Activated naive CD4-positive, alpha-beta T cell treated with anti-CD3 and anti-CD28 coated beads, Interleukin-2, amount 10 ng/mL, durations not matched to agents 7 days and 5 days (primary cell): ENCODE results near the gene AMOT.

Source experiments
- CTCF ChIA-PET: fragments of 350-600 bp; sonication (Branson Sonifier 250); formaldehyde crosslinking; loops from one replicate; lab custom pipeline; 2021; ENCODE audit warnings: antibody characterized with exemption; lab: Charles Lee
- DNase-seq: peaks from one replicate; pipeline ENCODE4 v3.0.0-alpha.2; 2020
- H3K27ac Mint-ChIP-seq: one replicate; pipeline ENCODE4 v1.8.0; 2021; ENCODE audit warnings: mild to moderate bottlenecking, moderate library complexity, mixed read lengths
- H3K27me3 Mint-ChIP-seq: one replicate; pipeline ENCODE4 v1.8.0; 2021; ENCODE audit warnings: mild to moderate bottlenecking, mixed read lengths
- H3K36me3 Mint-ChIP-seq: one replicate; pipeline ENCODE4 v1.8.0; 2021; ENCODE audit warnings: mixed read lengths
- H3K4me1 Mint-ChIP-seq: one replicate; pipeline ENCODE4 v1.8.0; 2021; ENCODE audit warnings: mixed read lengths
- H3K4me3 Mint-ChIP-seq: one replicate; pipeline ENCODE4 v1.8.0; 2021; ENCODE audit warnings: mild to moderate bottlenecking, moderate library complexity, mixed read lengths
- H3K9me3 Mint-ChIP-seq: one replicate; pipeline ENCODE4 v1.8.0; 2021; ENCODE audit warnings: mixed read lengths

Gene AMOT

DNA sequence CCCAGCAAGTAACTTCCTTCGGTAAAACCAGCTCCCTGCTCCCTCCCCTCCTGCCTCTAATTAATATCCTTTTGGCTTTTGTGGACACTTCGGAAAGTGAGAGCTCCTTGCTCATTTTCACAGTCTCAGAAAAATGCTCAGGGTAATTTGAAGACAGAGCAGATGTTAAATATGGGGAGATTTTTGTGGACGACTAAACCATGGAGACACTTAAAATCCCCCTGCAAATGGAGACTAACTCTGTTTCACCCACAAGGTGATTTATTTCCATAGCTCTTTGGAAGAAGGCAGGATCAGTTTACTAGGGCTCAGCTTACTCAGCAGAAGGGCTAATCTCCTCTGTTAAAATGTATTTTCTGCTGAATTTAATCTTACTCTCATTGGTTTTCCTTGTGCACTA, 12.2 kb upstream of the AMOT start:
- CTCF ChIA-PET = no interaction called here
- Mint-ChIP-seq H3K9me3 (no peaks in the 10 kb centered on the region), H3K36me3 (no peaks in the 10 kb centered on the region), H3K4me1 (peaks cover 28% of the 10 kb centered on the region), H3K27me3 (no peaks in the 10 kb centered on the region), H3K27ac (no peak overlapping the region), H3K4me3 (no peak overlapping the region)
- no peak for DNase-seq

DNA sequence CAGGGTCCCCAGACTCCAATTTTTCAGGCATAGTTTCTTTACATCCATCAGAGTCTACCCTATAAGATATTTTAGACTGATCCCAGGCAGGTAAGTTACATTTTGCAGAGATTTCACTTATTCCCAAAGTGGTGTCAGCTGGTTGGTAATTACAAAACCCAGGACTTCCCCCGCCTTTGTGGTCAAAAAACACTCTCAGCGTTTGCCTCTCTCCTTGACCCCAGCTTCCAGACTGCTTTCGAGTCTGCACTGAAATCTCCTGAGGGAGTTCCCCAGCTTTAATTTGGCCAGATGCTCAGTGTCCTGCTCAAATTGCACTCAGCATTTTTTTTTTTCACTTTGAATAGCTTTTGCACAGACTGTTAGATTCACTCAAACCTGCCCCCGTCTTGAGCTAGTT, 11.2 kb upstream of the AMOT start:
- H3K27me3 Mint-ChIP-seq = no peaks in the 10 kb centered on the region
- H3K4me1 Mint-ChIP-seq = peaks cover 20% of the 10 kb centered on the region
- no peak overlapping the region for H3K4me3 Mint-ChIP-seq
- DNase-seq = no peak
- CTCF ChIA-PET = no interaction called here
- no peaks in the 10 kb centered on the region for H3K9me3 Mint-ChIP-seq
- no peaks in the 10 kb centered on the region for H3K36me3 Mint-ChIP-seq
- H3K27ac Mint-ChIP-seq = no peak overlapping the region

DNA sequence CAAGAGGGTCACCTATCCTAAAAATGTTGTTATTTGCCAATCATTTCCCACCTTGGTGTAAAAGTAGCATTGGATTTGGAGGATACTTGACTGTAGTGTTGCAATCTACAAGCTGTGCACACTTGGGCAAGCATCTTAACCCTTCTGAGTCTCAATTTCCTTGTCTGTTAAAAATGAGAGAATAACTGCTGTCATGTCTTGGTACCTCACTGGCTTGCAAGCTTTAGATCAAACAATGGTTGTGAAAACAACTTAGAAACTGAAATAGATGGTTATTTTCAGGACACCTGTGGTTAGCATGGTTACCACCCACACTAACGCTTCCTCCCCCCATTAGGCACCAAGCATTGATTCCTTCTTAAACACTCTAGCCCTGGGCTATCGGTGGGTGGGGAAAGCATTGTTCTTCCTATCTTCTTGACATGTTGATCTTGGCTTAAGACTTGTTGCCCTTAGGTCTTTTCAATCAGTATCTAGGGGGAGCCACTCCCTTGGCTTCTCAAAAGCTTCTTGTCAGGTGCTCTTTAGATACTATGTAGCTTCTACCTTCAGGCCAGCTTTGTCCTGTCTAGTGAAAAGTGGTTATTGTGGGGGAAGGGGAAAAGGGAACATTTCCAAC, 10.6 kb upstream of the AMOT start:
- Mint-ChIP-seq H3K27ac (no peak overlapping the region), H3K27me3 (no peaks in the 10 kb centered on the region), H3K9me3 (no peaks in the 10 kb centered on the region), H3K4me3 (no peak overlapping the region), H3K4me1 (peaks cover 18% of the 10 kb centered on the region), H3K36me3 (no peaks in the 10 kb centered on the region)
- CTCF ChIA-PET = no interaction called here
- peak; percentile 19 for DNase-seq

DNA sequence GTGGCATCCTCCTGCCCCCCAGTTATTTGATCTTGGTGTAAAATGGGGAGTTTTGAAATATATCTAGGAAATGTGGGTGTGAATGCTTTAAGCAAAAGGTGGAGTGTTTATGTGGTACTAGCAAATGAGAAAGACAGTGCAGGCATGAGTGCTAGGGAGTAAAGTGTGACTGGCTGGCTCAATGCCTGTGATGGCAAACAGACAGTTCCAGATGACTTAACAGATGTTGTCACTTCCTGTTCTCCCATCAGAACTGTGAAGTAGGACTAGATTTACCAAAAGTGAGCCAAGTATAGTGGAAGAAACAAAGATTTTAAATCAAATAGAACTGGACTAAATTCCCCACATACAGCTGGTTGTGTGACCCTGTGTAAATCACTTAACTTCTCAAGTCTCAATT, 8.4 kb upstream of the AMOT start:
- no peak overlapping the region for H3K27ac Mint-ChIP-seq
- H3K4me3 Mint-ChIP-seq = no peak overlapping the region
- DNase-seq = no peak
- H3K9me3 Mint-ChIP-seq = no peaks in the 10 kb centered on the region
- H3K4me1 Mint-ChIP-seq = peaks cover 22% of the 10 kb centered on the region
- CTCF ChIA-PET = no interaction called here
- no peaks in the 10 kb centered on the region for H3K36me3 Mint-ChIP-seq
- H3K27me3 Mint-ChIP-seq = no peaks in the 10 kb centered on the region

DNA sequence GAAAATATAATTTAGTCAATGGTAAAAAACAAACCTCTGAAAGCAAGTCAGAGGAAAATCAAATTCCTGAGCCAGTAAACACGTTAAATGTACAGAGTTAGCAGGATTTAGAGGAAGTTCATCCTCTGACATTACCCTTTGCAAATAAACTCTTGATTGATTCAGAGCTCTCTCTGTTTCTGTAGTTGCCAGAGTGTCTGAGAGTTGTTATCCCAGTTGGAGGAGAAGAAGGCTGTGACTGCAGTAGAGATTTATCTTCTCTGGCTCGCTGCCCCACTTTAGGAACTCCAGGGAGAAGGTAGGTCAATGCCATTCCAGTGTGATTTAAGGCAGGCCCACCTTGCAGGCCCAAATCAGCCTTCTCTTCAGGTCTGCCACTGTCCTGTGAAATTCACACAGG, 6.2 kb upstream of the AMOT start:
- no peaks in the 10 kb centered on the region for H3K36me3 Mint-ChIP-seq
- no peak overlapping the region for H3K4me3 Mint-ChIP-seq
- peaks cover 22% of the 10 kb centered on the region for H3K4me1 Mint-ChIP-seq
- H3K9me3 Mint-ChIP-seq = no peaks in the 10 kb centered on the region
- DNase-seq = no peak
- no peak overlapping the region for H3K27ac Mint-ChIP-seq
- H3K27me3 Mint-ChIP-seq = no peaks in the 10 kb centered on the region
- CTCF ChIA-PET = no interaction called here

DNA sequence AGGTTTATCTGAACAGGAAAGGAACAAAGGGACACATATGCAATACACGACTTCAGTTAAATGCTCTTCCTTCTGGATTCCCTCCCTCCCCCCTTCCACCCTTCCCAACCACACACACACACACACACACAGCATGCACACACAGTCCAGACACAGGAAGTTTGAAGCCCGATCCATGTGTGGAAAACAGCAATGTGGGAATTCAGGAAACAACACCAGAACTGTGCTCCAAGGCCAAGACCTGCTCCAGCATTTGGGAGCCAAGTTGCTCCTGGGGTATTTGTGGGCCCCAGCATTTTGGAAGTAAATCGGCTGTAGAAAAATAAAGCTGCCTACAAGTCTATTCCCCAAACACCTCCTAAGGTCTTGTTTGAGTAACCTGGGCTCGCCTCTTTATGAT, 5.6 kb upstream of the AMOT start:
- CTCF ChIA-PET = no interaction called here
- Mint-ChIP-seq H3K9me3 (no peaks in the 10 kb centered on the region), H3K4me1 (peaks cover 18% of the 10 kb centered on the region), H3K36me3 (no peaks in the 10 kb centered on the region), H3K4me3 (no peak overlapping the region), H3K27me3 (no peaks in the 10 kb centered on the region), H3K27ac (no peak overlapping the region)
- no peak for DNase-seq

DNA sequence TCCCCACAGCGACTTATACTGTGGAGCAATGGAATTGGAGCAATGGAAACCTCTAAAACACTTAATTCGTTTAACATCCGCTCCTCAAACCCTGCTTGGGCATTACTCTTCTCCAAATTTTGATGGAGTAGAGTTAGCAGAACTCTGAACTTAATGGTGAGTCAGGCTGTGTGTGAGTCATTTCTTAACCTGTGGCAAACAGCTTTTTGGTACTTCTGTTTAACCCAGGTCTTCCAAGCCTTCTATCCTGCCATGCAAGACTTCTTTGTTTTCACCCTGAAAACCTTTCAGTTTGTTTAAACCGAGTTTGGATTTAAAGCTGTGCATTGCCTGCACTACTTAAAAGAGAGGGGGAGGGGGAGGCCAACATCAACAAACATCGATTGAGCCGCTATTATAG, 3.6 kb upstream of the AMOT start:
- CTCF ChIA-PET = no interaction called here
- H3K4me1 Mint-ChIP-seq = peaks cover 17% of the 10 kb centered on the region
- no peak overlapping the region for H3K4me3 Mint-ChIP-seq
- peaks cover 16% of the 10 kb centered on the region for H3K27me3 Mint-ChIP-seq
- no peaks in the 10 kb centered on the region for H3K9me3 Mint-ChIP-seq
- no peak for DNase-seq
- H3K36me3 Mint-ChIP-seq = no peaks in the 10 kb centered on the region
- no peak overlapping the region for H3K27ac Mint-ChIP-seq

DNA sequence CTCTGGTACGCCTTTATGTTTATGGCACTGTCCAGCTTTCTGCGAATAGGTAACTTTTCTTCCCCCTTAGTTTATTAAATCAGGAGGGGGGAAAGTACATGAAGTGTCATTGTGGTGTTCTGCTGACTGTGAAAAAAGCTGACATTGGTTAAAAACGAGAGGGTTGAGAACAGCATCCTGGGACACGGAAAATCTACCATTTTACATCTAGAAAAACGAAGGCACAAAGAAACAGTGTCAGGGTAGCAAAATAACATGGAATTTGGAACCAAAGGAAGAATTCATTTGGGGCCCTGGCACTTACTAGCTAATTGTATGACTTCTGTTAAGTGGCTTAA, 1.2 kb upstream of the AMOT start:
- DNase-seq = no peak
- H3K36me3 Mint-ChIP-seq = no peaks in the 10 kb centered on the region
- no peaks in the 10 kb centered on the region for H3K9me3 Mint-ChIP-seq
- peaks cover 14% of the 10 kb centered on the region for H3K4me1 Mint-ChIP-seq
- H3K27me3 Mint-ChIP-seq = peaks cover 19% of the 10 kb centered on the region
- peak overlapping the region; percentile 60 for H3K4me3 Mint-ChIP-seq
- H3K27ac Mint-ChIP-seq = no peak overlapping the region
- CTCF ChIA-PET = interaction anchor here (1.1 kb wide), 1 partner anchor 17 kb away, joined by 3 read pairs; no protein-coding TSS in a partner anchor

DNA sequence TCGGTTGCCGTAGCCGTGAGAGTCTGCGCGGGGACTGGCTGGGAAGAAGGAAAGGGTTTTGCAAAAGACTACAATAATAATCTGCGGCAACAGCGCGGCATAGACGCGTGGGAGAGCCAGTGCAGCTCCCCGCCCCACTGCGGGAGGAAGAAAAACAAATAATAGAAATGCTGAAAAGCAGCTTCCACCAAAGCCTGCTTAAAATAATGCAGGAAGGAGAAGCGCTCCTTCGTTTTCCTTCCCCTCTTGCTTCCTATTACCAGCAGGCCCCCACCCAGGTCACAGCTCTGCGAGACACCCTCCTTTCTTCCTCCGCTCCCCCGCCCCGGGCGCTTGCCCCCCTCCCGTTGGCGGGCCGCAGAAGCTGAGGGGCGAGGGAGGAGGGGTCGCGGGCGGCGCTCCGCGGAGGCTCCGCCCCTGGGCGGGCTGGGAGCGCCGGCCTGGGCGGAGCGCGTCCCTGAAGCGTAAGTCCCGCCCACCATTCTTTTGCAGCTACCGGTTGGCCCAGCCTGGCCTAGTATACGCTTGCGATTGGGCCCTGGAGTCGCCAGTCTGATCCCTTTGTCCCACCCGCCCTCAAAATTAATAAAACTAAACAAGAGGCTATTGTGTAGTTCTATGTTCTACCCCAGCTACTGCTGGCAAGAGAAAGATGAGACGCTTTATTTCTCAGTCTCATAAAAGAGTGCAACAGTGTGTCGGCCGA, 636 bp upstream of the AMOT start:
- peak overlapping the region; percentile 85 for H3K4me3 Mint-ChIP-seq
- no peaks in the 10 kb centered on the region for H3K36me3 Mint-ChIP-seq
- peak overlapping the region; percentile 64 for H3K27ac Mint-ChIP-seq
- H3K4me1 Mint-ChIP-seq = peaks cover 14% of the 10 kb centered on the region
- DNase-seq = peak; percentile 76
- peaks cover 19% of the 10 kb centered on the region for H3K27me3 Mint-ChIP-seq
- no peaks in the 10 kb centered on the region for H3K9me3 Mint-ChIP-seq
- CTCF ChIA-PET = interaction anchor here (1.1 kb wide), 1 partner anchor 18 kb away, joined by 3 read pairs; no protein-coding TSS in a partner anchor

DNA sequence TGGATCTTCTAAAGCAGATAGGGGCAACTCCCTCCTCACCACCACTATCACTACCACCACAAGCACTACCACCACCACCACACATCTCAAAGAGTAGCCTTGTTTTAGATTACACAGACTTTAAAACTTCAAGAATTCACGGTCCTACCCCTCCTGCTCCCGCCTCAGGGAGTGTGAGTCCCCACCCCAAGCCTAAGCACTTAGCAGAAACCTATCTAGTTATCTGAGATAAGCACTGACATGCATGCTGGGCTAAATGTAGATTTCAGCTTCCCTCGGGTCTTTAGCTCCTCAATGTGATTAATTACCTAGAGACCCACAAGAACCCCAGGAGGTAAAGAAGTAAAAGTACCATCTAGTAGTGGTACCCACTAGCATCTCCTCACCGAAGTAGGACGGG, 775 bp downstream of the AMOT start:
- CTCF ChIA-PET = no interaction called here
- Mint-ChIP-seq H3K36me3 (no peaks in the 10 kb centered on the region), H3K27ac (no peak overlapping the region), H3K4me3 (peak overlapping the region; percentile 85), H3K4me1 (peaks cover 14% of the 10 kb centered on the region), H3K9me3 (no peaks in the 10 kb centered on the region), H3K27me3 (peaks cover 19% of the 10 kb centered on the region)
- DNase-seq = no peak

DNA sequence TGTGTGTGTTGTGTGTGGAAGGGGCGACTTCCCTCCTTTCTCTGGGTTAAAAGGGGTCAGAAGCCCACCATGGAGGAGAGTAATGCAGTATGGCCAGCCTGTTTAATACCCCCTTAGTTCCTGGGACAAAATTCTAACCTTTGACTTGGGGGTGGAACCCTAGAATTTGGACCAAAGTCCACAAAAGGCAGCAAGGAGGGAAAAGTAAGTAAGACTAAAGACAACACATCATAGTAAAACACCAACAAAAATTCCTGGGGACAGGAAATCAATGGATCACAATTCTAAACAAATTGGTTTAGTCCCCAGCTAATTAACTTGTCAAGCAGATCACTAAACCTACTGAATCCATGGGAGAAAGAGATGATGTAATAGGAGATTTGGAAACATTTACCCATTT, 3.1 kb downstream of the AMOT start:
- no peaks in the 10 kb centered on the region for H3K9me3 Mint-ChIP-seq
- DNase-seq = no peak
- CTCF ChIA-PET = no interaction called here
- peaks cover 19% of the 10 kb centered on the region for H3K27me3 Mint-ChIP-seq
- no peaks in the 10 kb centered on the region for H3K36me3 Mint-ChIP-seq
- H3K4me1 Mint-ChIP-seq = peaks cover 9% of the 10 kb centered on the region
- H3K4me3 Mint-ChIP-seq = no peak overlapping the region
- H3K27ac Mint-ChIP-seq = no peak overlapping the region

DNA sequence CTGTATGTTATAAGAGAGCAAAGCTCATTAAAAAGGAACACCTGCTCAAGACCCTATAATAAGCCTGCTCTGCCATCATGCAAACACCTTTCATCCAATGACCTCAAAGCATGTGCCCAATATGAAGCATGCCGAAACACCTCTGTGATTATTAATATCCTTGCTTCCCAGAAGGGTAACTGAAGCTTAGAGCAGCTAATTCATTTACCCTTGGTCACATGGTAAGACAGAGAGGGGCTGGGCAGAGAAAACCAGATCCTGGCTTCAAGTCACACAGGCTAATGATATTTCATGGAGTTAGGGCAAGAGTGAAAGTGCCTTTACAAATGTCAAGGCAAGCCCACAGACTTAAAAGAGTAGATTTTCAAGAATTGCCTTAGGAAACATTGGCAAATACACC, 5.6 kb downstream of the AMOT start:
- no peak overlapping the region for H3K27ac Mint-ChIP-seq
- no peak for DNase-seq
- CTCF ChIA-PET = no interaction called here
- H3K36me3 Mint-ChIP-seq = no peaks in the 10 kb centered on the region
- H3K27me3 Mint-ChIP-seq = peaks cover 9% of the 10 kb centered on the region
- H3K4me1 Mint-ChIP-seq = peaks cover under 1% of the 10 kb centered on the region
- no peak overlapping the region for H3K4me3 Mint-ChIP-seq
- no peaks in the 10 kb centered on the region for H3K9me3 Mint-ChIP-seq

DNA sequence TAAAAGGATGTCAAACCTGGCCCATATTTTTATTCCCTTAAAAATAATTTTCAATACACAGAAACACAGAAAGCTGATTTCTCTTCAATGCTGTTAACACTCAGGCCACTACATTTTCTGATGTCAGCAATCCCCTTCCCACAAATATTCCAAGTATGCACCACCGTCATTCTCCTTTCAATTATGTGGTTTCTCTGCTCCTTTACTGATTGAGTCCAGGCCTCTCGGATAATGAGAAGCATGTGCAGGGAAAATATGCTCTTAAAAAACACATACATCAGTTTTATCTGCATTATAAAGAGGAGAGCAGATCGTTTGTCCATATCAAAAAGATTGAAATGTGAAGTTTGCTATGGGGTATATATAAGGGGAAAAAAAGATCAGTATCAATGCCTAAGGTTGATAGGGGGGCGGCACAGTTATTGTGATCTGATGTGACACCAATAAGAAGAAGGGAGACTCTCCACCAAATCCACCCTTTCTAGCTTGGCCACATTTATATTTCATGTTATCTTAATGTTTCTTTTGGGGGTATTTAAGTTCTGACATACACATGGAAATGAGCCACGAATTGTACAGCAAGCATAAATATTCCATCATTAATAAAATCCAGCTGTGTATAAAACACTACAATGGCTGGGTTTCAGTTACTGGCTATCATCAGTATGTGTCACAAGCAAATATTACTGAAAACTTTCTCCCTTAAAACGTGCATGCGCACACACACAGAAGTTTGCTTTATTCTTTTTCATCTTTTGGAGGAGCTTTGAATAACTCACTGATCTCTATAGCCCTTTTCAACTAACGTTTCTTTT, 6.4 kb downstream of the AMOT start:
- DNase-seq = no peak
- Mint-ChIP-seq H3K36me3 (no peaks in the 10 kb centered on the region), H3K4me1 (no peaks in the 10 kb centered on the region), H3K27ac (no peak overlapping the region), H3K27me3 (peaks cover 4% of the 10 kb centered on the region), H3K4me3 (no peak overlapping the region), H3K9me3 (no peaks in the 10 kb centered on the region)
- CTCF ChIA-PET = no interaction called here

DNA sequence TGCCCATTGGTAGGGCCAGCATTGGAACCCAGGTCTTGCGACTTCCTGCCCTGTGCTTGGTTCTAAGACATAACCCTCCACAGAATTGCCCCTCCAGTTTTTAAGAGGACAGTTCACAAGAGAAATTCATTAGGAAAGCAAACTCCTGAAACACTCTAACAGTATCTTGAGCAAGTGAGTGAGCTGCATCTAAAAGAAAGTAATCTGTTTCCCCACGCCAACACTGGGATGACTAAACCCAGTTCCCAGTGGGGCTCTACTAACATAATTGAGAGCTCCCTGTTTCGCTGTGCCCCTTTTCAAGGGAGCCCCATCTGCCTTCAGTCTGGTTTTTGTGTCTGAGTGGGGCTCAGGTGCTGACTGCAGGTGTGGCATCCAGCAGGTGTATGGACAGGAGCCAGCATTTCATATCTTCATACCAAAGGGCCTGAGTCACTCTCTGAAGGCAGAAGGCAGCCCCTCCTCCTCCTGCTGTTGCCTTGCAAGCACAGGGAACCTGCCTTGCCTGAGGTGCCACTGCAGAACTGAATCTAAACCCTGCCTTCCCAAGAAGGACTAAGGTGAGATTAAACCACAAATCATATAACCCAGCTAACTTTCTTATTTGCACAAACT, 8.0 kb downstream of the AMOT start:
- Mint-ChIP-seq H3K4me1 (no peaks in the 10 kb centered on the region), H3K36me3 (no peaks in the 10 kb centered on the region), H3K27ac (no peak overlapping the region), H3K9me3 (no peaks in the 10 kb centered on the region), H3K4me3 (no peak overlapping the region), H3K27me3 (no peaks in the 10 kb centered on the region)
- no peak for DNase-seq
- CTCF ChIA-PET = no interaction called here
